Measurements from ENCODE around the gene RNGTT.

- TF ChIP-seq, protein P1, sequence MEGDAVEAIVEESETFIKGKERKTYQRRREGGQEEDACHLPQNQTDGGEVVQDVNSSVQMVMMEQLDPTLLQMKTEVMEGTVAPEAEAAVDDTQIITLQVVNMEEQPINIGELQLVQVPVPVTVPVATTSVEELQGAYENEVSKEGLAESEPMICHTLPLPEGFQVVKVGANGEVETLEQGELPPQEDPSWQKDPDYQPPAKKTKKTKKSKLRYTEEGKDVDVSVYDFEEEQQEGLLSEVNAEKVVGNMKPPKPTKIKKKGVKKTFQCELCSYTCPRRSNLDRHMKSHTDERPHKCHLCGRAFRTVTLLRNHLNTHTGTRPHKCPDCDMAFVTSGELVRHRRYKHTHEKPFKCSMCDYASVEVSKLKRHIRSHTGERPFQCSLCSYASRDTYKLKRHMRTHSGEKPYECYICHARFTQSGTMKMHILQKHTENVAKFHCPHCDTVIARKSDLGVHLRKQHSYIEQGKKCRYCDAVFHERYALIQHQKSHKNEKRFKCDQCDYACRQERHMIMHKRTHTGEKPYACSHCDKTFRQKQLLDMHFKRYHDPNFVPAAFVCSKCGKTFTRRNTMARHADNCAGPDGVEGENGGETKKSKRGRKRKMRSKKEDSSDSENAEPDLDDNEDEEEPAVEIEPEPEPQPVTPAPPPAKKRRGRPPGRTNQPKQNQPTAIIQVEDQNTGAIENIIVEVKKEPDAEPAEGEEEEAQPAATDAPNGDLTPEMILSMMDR (conservative IDR thresholded peaks at IDR 0.05) = no peak
- TF ChIP-seq EZH2 (IDR thresholded peaks at IDR 0.05; ENCODE audit: low read depth) = no peak
Observed at GRCh38 chr6:88916615-88917208, 46.7 kb downstream of the RNGTT start.
